ENCODE measurements around the gene NUBP2.

Gene NUBP2

GRCh38 chr16:1741553-1742165, 41.1 kb upstream of the NUBP2 start:
- CTCF ChIA-PET, result interaction anchor here (1.1 to 1.3 kb wide), 4 partner anchors 9 to 36 kb away, joined by 3 to 6 read pairs (median 4); partner anchors contain the start of gene MAPK8IP3
- no peak for TF ChIP-seq CTCF (IDR thresholded peaks at IDR 0.05; ENCODE audit: insufficient read depth, low read length, missing control alignments)
- DNase-seq (ENCODE audit: low read depth, low spot score), result no peak
- no peak overlapping the region for H3K4me3 ChIP-seq (ENCODE audit: low read depth, low read length)
- POLR2A ChIA-PET, result no interaction called here

- no peak for TF ChIP-seq CTCF (IDR thresholded peaks at IDR 0.05; ENCODE audit: insufficient read depth, low read length, missing control alignments)
- ChIA-PET CTCF (interaction anchor here (3.2 kb wide), 1 partner anchor 37 kb away, joined by 22 read pairs; the partner anchor contains the start of gene MAPK8IP3), POLR2A (no interaction called here)
- DNase-seq (ENCODE audit: low read depth, low spot score), result no peak
- H3K4me3 ChIP-seq (ENCODE audit: low read depth, low read length), result no peak overlapping the region
These were observed 39.1 kb upstream of the NUBP2 start for GRCh38 chr16:1743376-1744337.

- DNase-seq (ENCODE audit: low read depth, low spot score), result no peak
- H3K4me3 ChIP-seq (ENCODE audit: low read depth, low read length), result no peak overlapping the region
- ChIA-PET POLR2A (no interaction called here), CTCF (interaction anchor here (3.2 kb wide), 1 partner anchor 37 kb away, joined by 22 read pairs; the partner anchor contains the start of gene MAPK8IP3)
- TF ChIP-seq CTCF (IDR thresholded peaks at IDR 0.05; ENCODE audit: insufficient read depth, low read length, missing control alignments), result no peak
These were observed 38.4 kb upstream of the NUBP2 start for GRCh38 chr16:1744338-1744840.

GRCh38 chr16:1745181-1745899, 37.4 kb upstream of the NUBP2 start:
- ChIA-PET POLR2A (interaction anchor here (0.6 to 1.1 kb wide), 3 partner anchors 25 to 68 kb away, joined by 3 read pairs; partner anchors contain the start of gene JPT2), CTCF (interaction anchor here (1.0 to 3.2 kb wide), 3 partner anchors 15 to 38 kb away, joined by 3 to 22 read pairs (median 3); partner anchors contain the start of genes MAPK8IP3 and NME3)
- peak; percentile 45 for DNase-seq (ENCODE audit: low read depth, low spot score)
- TF ChIP-seq CTCF (IDR thresholded peaks at IDR 0.05; ENCODE audit: insufficient read depth, low read length, missing control alignments), result no peak
- H3K4me3 ChIP-seq (ENCODE audit: low read depth, low read length), result no peak overlapping the region

GRCh38 chr16:1745900-1746692, 36.7 kb upstream of the NUBP2 start:
- CTCF ChIA-PET, result interaction anchor here (1.0 to 3.2 kb wide), 5 partner anchors 16 to 64 kb away, joined by 3 to 22 read pairs (median 3); partner anchors contain the start of genes MAPK8IP3 and NME3
- peak; percentile 12 for DNase-seq (ENCODE audit: low read depth, low spot score)
- H3K4me3 ChIP-seq (ENCODE audit: low read depth, low read length), result no peak overlapping the region
- POLR2A ChIA-PET, result interaction anchor here (0.6 to 1.1 kb wide), 4 partner anchors 24 to 411 kb away, joined by 3 read pairs; partner anchors contain the start of gene JPT2
- TF ChIP-seq CTCF (IDR thresholded peaks at IDR 0.05; ENCODE audit: insufficient read depth, low read length, missing control alignments), result no peak
